Sigmoid colon (tissue), 4 donors: ENCODE data around the gene CUEDC2.

Experiments
- CTCF ChIP-seq, 4 experiments: fragments of 450-650 bp in 3 of 4; fragments of 200-600 bp in 1 of 4; IDR thresholded peaks; one replicate each; pipeline ENCODE4 v1.5.1; 2016 to 2019; ENCODE audit warnings: antibody characterized with exemption in 4 of 4, mild to moderate bottlenecking in 3 of 4, moderate library complexity in 2 of 4
- EP300 ChIP-seq, 4 donors: sonication (generic); formaldehyde crosslinking; IDR thresholded peaks; one replicate each; pipeline ENCODE4 v1.6.1; 2017; ENCODE audit warnings: antibody characterized with exemption in 4 of 4
- POLR2AphosphoS5 ChIP-seq, 4 donors: sonication (generic); formaldehyde crosslinking; IDR thresholded peaks; one replicate each; pipeline ENCODE4 v1.6.1; 2017; ENCODE audit warnings: antibody characterized with exemption in 4 of 4

GRCh38 chr10:102410429-102411073, 21.8 kb downstream of the CUEDC2 start:
- no peak for TF ChIP-seq CTCF (IDR thresholded peaks at IDR 0.05)
- peak; percentile 83 to 97 (median 92) for TF ChIP-seq POLR2AphosphoS5 (IDR thresholded peaks at IDR 0.05)
- peak in 3 of 4 donors; percentile 22 to 95 (median 78) for TF ChIP-seq EP300 (IDR thresholded peaks at IDR 0.05)
